Ureter (tissue), 1 donor: Measurements from ENCODE around the gene GRM4. TPM values are rescaled to one million over a fixed set of nuclear protein-coding genes. Genes with fewer than 3 reads are reported as not detected.

Experiments used
- DNase-seq: peaks from one replicate; pipeline ENCODE4 v3.0.0-alpha.2; 2020; ENCODE audit warnings: low spot score
- total RNA-seq: library from RNA; stranded (reverse); gene quantifications from one replicate; pipeline ENCODE4 v1.2.4, GENCODE V29; 2023
- donor health status: DM: yes; HTN: yes; CAD: no.

GRM4 gene
- total RNA-seq, 1 donor from 2014 or later = 0.21 TPM

DNA sequence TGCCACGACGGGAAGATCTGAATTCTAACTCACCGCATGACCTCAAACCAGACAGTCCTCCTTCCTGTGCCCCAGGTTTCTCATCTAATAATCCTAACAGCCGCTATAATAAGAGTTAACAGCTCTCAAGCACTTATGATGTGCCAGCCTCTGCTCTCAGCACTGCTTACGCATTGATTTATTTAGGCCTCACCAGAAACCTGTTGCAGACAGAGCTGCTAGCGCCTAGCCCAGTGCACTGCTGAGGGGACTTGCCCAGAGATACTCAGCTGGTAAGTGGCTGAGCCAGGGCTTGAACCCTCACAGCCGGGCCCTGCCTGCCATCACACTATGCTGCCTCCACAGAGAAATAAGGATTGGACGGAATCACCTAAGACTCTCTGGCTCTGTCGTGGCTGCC, 37.7 kb downstream of the GRM4 start:
- no peak for DNase-seq

DNA sequence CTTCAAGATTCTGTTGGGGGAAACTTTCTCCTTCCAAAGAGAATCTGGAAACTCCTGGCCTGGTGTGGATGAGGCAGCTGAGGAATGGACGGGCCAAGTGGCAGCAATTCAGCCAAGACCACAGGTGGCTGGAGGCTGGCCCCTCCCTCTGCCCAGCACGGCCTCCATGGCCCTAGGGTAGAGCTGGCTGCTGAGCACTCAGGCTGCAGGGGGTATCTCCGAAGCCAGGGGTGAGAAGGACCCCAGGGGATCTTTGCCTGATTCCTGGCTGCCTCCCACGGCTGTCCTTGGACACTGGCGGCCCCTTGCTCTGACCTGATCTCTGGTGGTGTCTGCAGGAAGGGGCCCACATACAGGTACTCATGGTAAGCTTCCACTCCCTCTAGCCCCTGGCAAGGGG, 39.0 kb downstream of the GRM4 start:
- DNase-seq = no peak

DNA sequence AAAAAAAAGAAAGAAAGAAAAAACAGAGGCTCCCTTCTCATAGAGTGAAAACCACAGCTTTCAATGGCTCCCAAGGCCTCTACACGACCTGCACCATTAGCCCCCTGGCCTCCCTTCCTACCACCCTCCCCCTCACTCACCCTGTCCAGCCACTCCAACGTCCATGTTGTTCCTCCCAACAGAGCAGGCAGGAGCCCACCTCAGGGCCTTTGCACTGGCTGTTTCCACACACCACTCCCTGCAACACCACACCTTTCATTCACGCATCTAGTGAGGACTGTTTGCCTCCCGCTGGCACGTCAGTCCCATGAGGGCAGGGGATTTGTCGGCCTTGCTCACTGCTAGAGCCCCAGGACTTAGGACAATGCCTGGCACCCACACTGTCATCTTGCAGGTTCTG, 39.5 kb downstream of the GRM4 start:
- no peak for DNase-seq

DNA sequence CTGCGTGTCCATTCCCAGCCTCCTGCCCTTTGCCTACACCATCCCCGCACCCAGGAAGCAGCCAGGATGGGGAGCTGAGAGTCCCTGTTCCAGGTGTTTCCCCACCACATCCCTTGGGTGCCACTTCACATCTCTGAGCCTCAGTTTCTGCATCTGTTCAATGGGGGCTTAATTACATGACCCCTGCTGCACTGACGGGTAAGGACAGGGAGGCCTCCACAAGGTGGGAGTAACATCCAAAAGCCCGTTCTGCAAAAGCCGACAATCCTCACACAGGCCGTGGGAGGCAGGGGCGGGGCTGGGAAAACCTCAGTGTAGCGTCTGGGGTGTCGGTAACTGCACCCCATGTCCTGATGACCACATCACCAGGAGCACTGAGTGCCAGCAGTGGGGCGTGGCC, 41.3 kb downstream of the GRM4 start:
- no peak for DNase-seq

DNA sequence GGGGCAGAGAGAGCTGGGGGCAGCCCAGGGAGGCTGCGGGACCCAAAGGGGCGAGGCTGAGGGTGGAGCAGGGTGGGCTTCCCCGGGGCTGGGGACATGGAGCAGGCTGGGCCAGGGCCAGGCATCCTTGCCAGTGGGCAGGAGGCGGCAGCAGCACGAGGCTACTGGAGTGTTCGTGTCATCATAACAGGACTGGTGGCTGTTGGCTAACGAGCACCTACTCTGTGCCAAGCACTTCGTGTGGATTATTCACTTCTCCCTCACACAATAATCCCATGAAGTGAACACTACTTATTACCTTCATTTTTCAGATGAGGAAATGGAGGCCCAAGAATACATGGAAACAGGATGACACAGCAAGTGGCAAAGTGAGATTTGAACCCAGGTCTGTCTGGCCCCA, 41.7 kb downstream of the GRM4 start:
- DNase-seq = no peak

DNA sequence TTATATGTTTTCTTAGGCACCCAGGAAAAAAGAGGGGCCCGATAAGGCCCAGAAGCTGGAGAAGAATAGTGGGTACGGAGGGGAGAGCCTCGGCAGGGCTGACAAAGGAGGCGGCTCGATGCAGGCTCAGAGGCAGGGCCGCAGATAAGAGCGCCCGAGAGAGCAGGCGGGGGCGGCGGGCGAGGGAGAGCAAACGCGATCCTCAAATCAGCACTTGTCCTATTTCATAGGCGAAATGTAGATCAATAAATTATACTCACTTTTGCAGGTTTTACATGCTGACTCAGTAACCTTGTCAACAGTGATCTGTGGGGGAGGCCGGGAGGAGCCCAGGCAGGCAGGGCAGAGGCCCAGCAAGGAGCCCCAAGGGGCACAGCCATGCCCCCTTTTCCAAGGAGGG, 42.6 kb downstream of the GRM4 start:
- DNase-seq = no peak

DNA sequence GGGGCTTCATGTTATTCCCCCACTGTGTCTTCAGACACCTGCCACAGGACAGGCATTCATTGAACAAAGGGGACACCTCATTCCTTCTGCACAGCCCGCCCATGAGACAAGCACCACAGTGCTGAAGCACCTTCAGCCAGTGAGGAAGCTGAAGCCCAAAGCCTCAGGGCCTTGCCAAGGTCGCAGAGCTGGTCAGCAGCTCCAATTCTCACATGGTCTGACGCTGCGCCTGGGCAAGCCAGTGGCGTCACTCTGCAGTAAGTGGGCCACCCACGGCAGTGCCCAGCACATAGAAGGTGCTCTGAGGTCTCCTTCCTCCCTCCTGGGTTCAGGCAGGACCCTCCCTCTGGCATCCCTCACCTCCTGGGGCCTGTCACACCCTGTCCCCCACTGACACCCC, 43.2 kb downstream of the GRM4 start:
- DNase-seq = no peak

DNA sequence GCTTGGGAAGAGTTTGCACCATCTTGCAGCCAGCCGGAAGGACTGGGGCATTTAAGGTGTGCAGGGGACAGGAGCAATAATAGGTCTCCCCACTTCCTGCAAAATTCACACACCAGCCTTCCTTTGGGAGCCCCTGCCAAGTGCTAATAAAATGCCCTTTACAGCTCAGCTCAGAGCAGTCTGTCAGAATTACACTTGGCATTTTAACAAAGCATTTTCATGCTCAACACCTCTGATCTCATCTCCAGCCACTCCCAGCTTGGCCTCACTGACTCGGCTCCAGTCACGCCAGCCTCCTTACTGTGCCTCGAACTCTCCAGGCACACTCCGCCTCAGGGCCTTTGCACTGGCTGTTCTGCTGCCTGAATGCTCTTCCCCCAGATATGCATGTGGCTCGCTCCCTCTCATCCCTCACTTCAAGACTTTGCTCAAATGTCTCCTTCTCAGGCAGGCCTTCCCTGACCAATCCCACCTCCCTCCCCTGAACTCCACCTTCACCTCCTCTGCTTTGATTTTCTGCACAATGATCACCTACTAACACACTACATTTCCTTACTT, 43.7 kb downstream of the GRM4 start:
- no peak for DNase-seq

DNA sequence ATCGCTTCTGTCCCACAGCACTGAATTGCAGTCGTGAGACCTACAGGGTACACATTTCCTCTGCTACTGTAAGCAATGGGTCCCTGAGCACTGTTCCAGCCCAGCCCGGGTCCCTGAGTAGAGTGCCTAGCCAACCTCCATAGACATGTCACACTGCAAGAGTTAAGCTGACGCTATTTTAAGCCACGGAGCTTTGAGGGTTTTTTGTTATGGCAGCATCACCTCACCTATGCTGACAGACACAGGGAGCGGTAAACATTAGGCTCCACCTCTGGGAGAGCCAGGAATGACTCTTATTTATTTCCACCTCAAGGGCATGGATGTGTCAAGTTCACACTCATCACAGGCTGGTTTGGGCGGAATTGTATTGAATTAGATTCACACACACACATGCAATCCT, 45.1 kb downstream of the GRM4 start:
- no peak for DNase-seq

DNA sequence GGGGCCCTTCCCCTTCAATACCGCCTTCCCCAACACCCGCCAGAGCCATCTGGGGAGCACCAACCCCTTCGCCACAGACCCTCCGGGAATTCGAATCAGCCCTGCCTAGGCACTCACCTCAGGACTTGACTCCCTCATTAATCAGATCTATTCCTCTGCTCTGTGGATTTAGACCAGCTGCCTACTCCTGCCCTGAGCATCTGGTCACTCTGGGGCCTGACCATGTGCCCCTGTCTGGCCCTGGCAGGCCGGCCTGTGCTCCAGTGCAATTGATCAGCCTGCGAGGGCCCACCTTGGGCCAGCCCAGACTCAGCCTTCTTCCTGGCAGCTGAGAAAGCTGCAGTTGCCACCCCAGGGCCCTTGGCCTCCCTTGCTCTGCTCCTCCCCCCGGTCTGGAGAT, 46.0 kb downstream of the GRM4 start:
- DNase-seq = no peak

DNA sequence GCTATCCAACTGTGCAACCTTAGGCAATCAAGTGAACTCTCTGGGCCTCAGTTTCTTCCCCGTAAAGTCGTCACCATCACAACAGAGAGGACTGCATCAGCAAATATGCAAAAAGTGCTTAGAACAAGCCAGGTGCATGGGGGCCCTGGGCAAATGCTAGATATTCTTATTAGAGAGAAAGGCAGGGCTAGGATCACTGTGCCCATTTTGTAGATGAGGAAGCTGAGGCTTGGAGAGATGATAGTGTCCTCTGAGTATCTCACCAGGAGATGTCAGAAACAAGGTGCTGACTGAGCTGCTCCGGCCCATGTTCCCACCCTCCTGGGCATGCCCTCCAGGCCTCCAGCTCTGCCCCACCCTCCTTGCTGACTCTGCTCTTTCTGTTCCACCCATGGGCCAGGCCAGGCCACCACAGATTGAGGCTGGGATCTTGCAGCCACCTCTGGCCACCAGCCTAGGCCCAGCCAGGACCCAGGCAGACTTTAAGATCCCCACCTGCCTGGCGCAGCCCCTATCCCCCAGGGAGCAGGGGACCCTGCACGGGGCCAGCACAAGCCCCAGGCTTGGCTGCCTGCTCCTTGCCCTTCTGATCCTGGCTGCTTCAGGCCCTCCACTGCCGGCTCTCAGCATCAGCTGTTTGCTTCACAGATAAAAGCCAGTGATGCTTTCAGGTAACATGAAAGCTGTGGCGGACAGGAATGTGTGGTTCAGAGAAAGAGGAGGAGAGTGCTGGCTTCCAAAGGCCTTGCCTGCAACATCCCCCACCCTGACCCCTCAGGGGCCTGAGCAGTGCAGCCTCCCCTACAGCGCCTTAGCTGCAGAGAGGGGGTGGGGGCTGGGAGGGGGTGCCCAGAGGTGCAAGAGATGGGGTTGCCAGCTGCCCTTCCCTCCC, 47.6 kb downstream of the GRM4 start:
- no peak for DNase-seq

DNA sequence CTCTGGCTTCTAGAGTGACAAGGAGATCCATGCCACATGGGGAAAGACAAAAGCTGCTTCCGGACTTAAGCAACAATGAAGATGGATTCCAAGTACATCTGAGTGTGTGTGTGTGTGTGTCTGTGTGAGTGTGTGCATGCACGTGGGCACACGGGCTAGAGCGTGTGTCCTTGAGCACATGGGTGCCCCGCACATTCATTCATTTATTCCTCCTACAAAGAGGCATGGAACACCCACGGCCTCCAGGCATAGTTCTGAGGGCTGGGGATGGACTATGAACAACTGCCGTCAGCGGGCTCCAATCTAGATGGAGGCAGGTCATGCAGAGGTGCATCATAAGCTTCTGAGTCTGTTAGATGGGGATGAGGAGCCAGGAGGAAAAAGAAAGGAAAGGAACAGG, 49.1 kb downstream of the GRM4 start:
- no peak for DNase-seq

DNA sequence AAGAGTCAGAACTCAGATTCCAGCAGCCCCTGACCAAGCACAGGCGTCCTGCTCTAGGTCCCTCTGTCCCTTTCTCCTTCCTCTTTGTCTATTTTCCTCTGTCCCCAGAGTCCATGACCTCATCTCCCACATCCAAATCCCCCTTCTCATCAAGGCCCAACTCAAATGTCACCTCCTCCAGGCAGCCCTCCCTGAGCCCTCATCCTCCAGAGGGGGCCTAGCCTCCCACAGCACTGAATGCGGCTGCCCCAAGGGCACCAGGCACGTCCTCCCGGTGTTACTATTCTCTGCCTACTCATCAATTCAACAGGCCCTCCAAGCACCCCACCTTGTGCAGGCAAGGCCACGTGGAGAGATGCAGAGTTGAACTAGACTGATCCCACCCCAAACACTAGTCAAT, 49.7 kb downstream of the GRM4 start:
- DNase-seq = no peak

DNA sequence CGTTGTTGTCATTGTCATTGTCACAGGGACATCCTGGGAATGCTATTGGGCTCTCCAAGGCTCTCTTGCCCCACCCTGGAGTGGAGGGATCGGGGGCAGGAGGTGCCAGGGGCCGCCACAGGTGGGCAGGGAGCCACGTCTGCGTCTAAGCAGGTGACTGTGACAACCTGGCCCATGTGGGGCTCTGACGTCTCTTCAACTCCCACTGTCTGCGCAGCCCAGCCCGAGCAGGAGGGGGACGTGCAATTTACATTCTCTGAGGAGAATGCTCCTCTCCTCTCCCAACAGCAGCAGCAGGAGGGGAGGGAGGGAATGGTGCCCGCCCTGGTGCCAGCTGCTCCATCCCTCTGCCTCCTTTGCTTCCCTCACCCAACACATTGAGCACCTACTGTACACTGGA, 50.1 kb downstream of the GRM4 start:
- DNase-seq = no peak

DNA sequence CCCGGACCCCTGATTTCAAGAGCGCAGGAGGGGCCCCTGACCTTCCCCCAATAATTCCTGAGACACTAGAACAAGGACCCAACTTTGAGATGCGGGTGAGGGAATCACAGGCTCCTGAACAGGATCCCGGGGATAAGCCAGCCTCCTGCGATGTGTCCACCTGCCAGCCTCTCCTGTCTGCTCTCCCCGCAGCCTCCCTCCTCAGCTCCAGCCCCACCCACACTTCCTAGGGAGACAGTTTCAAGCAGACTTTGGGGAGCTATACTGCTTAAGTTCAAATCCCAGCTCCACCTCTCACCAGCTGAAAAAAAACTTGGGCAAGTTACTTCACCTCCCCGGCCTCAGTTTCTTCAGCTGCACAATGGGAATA, 50.8 kb downstream of the GRM4 start:
- DNase-seq = no peak

DNA sequence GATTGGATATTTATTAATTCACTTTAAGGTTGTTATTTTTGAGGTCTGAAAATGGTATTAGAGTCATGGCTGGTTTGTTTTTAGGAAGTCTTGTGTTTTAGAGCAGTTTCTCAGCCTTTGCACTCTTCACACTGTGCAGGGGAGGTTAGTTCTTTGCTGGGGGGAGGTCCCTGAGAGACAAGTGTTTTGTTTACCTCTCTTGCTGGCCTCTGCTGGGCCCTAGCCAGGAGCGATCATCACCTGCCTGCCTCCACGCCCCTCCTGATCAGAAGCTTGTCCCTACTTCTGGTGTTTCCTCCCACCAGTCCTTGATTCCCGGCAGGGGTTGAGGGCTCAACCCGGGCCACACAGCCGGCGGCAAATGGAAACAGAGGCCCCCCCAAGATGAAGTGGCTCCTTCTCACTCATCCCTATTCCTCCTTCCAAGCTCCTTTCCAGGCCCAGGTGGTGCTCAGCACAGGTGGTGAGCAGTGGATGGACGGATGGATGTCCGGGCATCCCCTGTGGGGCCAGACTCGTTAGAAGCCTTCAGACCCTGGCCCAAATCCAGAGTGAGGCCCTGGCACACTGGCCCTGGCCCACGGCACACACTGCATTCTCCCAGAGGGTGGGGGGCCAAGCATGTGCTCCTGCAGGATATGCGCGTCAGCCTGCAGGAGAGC, 51.3 kb downstream of the GRM4 start:
- no peak for DNase-seq

DNA sequence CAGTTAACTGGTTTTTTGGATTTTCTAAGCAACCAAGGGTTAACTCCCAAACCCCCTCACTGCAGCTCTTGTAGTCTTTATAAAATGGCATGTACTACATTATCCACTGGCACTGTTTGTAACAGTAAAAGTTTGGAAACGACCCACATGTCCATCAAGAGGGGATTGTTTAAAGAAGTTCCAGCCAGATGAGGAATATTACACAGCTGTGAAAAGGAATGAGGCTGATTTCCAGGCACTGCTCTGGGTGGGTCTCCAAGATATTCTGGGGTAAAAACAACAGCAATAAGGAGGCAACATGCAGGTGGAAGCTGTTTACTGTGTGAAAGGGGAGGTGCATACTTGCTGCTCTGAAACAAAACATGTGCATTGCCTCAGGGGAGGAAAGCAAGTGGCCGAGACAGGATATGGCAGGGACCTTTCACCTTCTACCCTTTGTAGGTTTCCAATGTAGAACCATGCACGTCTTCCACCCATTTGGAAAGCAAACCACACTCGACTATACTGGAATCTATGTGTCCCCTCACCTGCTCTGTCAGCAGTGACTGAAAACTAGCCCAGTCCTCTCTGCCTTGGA, 51.9 kb downstream of the GRM4 start:
- no peak for DNase-seq

DNA sequence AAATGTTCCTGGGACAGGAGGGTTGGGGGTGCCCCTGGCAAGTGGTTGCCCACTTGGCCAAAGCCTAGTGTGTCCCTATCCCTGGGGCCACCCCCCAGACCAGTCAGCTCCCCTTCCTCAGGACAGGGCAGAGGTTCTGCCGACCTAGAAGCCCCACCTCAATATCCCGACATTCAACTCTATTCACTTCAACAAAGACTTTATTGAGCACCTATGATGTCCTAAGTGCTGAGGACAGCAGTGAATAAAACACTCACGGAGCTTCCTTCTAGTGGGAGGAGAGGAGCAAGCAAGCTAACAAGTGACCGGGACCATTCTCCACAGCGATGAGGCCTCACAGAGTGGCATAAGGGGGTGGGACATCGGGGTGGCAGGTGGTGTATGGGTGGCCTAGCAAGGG, 52.7 kb downstream of the GRM4 start:
- no peak for DNase-seq

DNA sequence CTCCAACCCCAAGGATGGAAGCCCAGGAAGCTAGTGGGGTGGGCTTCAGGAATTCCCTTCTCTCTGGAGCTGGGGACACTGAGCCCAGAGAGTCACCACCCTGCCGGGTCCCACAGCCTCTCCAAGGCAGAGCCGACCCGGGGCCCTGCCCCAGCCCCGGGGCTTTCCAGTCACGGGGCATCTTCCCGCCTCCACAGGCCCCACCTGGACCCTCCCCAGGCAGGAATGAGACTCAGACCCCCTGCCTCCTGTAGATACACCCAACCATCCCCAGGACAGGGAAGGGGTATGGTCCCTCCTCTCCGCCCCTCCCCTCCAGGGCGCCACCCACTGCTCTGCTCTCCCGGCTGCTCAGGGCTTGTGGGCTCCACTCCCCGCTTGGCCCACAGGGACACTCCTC, 53.3 kb downstream of the GRM4 start:
- DNase-seq = no peak

DNA sequence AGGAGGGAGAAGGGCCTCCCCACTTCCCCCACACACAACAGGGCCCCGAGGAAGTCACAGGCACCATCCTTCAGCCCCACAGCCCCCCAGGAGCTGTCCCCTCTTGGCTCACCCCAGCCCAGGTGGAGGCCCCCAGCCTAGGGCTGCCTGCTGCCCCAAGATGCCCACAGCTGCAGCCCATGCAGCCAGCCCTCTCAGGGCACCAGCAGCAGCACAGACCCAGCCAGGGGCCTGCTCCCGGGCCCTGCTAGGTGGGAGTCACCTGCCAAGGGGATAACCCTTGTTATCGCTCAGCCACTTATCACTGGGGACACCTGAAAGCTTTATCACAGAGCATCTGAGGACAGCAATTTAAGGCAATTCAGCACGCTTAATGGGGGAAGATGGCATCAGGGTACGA, 55.0 kb downstream of the GRM4 start:
- DNase-seq = no peak

DNA sequence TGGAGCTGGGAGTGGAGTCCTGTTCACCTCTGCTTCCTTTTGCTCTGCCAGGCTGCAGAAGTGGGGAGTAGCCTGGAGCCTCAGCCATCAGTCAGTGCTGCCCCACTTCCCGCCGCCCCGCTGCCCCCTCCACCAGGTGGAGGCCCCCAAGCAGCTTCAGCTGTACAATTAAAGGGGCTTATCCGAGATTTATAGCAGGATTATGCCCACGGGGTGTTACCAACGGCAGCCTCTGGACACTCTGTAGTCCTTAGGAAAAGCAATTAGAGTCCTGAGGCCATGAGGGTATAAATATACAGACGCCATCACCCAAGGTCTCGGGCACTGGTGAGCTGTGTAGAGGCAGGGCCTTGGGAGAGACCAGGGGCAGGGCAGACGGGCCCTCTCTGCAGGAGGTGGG, 55.4 kb downstream of the GRM4 start:
- no peak for DNase-seq

DNA sequence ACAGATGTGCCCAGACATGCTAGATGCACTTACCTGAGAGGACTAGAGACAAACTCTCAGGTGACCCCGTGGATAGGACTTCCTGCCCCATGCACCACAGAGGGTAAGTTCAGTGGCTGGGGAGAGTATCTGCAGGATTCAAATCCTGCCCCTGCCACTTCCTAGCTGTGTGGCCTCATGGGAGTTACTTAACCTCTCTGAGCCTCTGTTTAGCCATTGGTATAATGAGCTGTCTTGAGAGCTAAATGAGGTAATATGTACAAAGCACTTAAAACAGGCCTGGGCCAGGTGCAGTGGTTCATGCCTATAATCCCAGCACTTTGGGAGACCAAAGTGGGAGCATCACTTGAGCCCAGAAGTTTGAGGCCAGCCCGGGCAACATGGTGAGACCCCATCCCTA, 59.3 kb downstream of the GRM4 start:
- no peak for DNase-seq
